Muscle of back (tissue), 11 donors: Measurements from ENCODE around the gene PRIMPOL. TPM values are rescaled to one million over a fixed set of nuclear protein-coding genes. Genes with fewer than 3 reads are reported as not detected.
"Not testable (repeated sequence)": the region's sequence is repeated elsewhere in the genome, so short reads cannot be mapped to it uniquely, and the experiment has no call there.

Source experiments
- DNase-seq, 3 donors: peaks; one replicate each; pipeline versions ENCODE4 v3.0.0 to v3.0.0-alpha.2; 2013
- polyA plus RNA-seq, 10 donors: library from polyadenylated mRNA; unstranded; fragments of 120-200 nt; gene quantifications; one replicate each; pipeline ENCODE4 v1.2.1, GENCODE V29; 2013; ENCODE audit not compliant: insufficient read length in 10 of 10

The PRIMPOL gene
- polyA plus RNA-seq, 10 donors = 19.7 to 46.4 (median 26.8) TPM

DNA sequence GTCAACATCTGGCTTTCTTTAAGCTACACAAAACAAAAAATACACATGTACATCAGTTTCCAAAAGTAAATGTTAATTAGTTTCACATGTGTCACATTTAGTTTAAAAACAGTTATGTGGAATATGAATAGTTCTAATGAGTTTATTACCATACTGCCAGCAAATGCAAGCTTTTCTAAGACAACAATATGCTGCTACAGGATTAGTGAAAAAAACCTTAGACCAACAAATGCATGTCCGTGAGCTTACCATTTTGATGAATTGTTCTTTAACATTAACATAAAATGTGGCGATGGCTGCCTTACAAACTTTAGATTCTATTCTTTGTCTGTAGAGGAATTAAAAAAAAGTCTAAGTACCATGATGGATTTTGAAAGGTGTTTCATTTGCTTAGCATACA lies 52.6 kb downstream of the PRIMPOL start:
- DNase-seq = no peak

- no peak for DNase-seq
These were observed 56.2 kb downstream of the PRIMPOL start for GRCh38 chr4:184705692-184706091.

GRCh38 chr4:184706453-184706852 lies 56.9 kb downstream of the PRIMPOL start:
- no peak for DNase-seq

DNA sequence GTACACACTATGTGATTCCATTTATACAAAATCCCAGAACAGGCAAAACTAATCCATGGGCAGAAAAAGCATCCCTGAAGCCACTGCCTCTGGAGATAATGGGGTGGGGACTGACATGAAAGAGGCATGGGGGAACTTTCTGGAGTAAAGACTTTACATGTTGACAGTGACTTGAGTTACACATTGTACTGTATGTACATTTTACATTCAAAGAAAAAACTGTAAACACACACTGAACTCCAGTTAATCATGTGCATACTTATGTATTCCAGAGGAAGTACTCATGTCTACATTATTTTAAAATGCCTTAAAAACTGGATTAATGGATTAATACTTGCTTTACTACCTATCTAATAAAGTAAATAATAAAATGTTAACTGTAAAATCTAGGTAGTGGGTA lies 62.8 kb downstream of the PRIMPOL start:
- DNase-seq = no peak

DNA sequence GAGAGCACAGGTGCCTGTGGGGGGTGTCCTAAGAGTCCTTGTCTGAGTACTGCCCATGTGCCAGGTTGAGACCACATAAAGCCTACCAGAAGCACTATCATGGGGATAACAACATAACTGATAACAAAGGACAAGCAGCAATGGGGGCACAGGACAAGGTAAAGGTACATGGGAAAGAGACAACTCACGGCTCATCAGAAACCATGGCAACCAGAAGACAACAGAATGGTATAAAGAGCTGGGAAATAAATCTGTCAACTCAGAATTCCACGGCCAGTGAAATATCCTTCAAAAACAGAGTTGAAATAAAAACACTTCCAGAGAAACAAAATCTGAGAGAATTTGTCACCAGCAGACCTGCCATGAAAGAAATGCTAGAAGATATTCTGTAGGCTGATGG lies 64.3 kb downstream of the PRIMPOL start:
- no peak for DNase-seq

GRCh38 chr4:184715526-184715925 lies 66.0 kb downstream of the PRIMPOL start:
- no peak for DNase-seq

DNA sequence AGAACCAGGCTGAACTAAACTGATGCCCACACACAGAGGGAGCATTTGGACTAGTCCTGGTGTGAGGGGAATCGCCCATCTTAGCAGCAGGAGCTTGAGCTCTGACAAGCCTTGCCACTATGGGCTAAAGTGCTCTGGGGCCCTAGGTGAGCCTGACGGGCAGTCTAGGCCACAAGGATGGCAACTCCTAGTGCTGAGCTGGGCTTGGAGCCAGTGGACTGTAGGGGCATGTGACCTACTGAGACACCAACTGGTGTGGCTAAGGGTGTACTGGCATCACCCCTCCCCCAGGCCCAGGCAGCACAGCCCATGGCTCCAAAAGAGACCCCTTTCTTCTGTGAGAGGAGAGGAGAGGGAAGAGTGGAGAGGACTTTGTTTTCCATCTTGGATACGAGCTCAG lies 69.9 kb downstream of the PRIMPOL start:
- DNase-seq = no peak

DNA sequence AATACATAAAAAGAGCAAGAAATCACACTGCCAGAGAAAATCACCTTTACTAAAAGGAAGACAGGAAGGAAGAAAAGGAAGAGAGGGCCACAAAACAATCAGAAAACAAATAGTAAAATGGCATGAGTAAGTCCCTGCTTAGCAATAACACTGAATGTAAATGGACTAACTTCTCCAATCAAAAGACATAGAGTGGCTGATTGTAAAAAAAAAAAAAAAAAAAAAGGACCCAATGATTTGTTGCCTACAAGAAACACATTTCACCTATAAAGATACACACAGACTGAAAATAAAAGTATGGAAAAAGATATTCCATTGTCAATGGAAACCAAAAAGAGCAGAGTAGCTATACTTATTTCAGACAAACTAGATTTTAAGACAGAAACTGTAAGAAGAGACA lies 71.7 kb downstream of the PRIMPOL start:
- DNase-seq = no peak

DNA sequence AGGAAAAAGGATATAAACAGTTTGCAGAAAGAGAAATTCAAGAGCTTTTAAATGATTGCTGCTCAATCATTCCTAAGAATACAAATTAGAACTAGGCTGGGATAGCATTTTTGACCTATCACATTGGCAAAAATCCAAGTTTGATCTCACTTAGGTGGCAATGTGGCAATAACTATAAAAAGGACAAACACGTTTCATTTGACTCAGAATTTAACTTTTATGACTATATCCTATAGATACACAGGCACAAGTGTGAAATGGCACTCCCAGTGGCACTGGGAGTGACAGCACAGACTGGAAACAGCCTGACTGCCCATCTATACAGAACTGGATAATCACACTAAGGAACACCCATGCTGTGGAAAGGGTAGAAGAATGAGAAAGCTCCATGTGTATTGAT lies 73.3 kb downstream of the PRIMPOL start:
- DNase-seq = no peak

DNA sequence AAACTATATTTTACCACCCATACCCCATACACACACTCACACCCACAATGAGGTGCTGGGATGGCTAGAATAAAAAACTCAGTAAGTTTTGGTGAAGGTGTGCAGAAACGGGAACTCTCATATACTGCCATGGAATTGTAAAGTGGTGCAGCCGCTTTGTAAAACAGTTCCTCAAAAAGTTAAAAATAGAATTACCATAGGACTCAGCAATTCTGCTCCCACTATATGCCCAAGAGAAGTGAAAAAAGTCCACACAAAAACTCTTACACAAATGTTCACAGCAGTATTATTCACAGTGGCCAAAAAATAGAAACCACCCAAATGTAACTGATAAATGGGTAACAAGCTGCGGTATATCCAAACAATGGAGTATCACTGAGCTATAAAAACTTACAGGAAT lies 77.9 kb downstream of the PRIMPOL start:
- DNase-seq = no peak

DNA sequence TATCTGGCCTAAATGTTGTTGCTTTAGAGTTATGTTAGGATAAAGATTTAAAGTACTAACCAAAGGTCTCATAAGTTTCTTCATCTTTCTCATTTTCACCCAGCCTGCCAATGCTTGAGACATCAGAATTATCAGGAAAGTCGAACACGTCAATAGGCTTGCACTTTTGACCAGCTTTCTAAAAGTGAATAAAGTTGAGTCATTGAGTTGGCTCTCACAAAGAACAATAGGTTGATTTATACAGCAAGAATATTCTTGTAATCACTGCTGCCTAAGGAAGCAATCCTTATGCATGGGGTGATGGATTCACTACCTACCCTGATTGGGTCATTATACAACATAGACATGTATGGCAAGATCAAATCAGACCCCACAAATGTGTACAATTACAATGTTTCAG lies 79.3 kb downstream of the PRIMPOL start:
- no peak for DNase-seq

DNA sequence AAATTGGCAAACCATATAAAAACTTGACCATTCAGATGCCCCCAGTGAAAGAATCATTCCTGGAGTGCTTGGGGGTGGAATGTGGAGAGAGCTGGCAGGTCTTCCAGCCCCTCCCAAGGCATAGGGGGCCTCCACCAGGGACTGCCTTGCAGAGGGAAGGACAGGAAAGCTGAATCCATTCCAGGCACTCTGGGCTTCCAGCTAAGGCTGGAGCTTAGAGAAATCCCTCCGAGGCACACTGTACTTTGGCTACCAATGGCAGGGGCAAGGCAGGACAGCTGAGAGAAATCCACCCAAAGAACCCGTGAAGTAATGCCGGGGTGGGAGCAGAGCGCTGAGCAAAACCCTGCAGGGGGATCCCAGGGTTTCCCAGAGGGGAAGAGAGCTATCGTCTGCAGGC lies 80.4 kb downstream of the PRIMPOL start:
- no peak for DNase-seq

GRCh38 chr4:184731056-184731455 lies 81.5 kb downstream of the PRIMPOL start:
- DNase-seq = no peak

DNA sequence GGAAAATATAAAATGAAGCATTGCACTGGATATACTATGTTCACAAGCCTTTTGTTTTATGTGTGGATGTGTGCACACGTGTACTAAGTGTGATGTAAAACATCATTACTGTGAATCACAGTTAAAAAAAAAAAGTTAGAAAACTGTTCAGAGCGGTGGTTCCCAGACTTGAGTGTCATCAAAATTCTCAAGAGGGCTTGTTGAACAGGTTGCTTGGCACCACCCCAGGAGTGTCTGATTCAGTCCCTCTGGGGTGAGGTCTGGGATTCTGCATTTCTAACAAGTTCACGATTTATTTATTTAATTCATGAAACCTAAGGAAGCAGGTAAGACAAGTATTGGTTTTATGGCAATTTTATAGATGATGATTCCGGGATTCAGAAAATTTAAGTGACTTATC lies 82.6 kb downstream of the PRIMPOL start:
- no peak for DNase-seq

DNA sequence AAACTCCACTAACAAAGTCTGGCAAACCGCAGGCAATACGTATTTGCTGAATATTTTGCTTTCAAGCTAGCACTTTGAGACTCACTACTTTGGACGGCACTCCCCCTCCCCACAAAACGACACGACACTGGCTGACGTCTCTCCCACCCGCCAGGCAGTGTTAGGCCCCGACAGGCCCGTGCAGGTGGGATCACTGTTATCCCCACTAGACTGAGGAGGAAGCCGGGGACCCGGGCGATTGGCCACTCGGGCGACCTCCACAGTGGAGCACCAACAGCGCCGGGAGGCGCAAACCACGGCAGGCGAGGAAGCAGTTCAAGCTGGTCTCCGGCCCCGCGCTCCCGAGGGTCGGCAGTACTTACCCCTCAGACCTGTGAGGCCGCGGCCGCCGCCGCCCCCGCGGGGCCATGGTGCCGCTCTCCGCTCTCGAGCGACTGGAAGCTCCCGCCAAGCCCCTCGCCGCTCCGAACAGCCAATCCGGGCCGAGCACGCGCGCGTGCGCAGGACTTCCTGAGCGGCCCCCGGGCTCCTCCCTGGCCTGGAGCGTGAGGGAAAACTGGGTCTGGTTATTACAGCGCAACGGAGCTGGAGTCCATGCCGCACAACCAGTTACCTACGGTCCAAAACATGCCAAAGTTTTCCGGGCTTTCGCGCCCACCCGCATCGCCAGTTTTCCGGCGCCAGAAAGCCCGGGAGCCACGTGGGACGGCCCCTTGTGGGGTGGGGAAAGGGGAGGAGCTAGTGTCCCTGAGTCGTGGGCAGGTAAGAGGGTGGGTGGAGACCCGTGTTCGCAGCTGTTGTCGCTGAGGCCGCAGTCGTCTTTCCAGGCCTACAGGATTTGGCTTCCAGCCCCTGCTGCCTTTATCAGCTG lies 84.4 kb downstream of the PRIMPOL start, which contains the start of gene CENPU:
Gene CENPU, minus strand, starts transcription at position 443 of the 871 bp plus-strand sequence. Its CDS starts 34 bp downstream, at position 409.
- DNase-seq = peak; percentile 98 to 99 (median 99)

DNA sequence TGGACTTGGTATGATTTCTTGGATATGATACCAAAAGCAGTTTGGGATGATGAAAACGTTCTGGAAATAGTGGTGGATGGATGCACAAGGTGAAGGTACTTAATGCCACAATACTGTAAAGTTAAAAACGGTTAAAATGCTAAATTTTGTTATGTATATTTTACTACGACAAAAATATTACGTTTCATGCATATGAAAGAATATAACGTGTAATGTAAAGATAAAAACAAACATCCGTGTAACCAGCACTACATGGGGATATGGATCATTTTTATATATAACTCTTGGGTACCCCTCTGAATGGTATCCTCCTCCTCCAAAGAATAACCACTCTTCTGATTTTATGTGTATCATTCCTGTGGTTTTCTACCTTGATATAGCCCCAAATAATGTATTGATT lies 85.2 kb downstream of the PRIMPOL start:
- DNase-seq = no peak

GRCh38 chr4:184739575-184739974 lies 90.0 kb downstream of the PRIMPOL start:
- DNase-seq = not testable (repeated sequence)

GRCh38 chr4:184740980-184741391 lies 91.4 kb downstream of the PRIMPOL start:
- no peak for DNase-seq

DNA sequence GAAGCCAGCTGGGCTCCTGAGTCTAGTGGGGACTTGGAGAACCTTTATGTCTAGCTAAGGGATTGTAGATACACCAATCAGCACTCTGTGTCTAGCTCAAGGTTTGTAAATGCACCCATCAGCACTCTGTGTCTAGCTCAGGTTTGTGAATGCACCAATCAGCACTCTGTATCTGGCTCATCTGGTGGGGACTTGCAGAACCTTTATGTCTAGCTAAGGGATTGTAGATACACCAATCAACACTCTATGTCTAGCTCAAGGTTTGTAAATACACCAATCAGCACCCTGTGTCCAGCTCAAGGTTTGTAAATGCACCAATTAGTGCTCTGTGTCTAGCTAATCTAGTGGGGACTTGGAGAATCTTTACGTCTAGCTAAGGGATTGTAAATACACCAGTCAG lies 92.1 kb downstream of the PRIMPOL start:
- not testable (repeated sequence) for DNase-seq

DNA sequence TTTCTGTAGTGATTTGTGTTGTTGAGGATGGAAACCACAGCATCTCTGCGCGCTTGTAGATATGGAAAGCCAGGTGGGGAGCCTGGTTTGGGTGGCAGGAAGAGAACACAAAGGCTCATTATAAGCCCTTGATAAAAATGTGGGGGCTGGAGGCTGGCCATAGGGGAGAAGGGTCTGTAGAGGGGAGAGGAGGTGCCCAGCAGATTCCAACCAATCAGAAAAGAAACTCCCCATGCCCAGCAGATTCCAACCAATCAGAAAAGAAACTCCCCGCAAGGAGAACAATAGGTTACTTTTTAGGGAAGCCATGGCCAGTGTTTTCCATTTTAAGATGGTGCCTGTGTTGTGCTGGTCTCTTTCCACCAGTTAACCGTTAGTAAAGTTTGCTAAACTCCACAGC lies 94.1 kb downstream of the PRIMPOL start:
- DNase-seq = no peak

GRCh38 chr4:184744236-184744635 lies 94.7 kb downstream of the PRIMPOL start:
- DNase-seq = no peak
